Lower leg skin (tissue), 4 donors: ENCODE data around the gene ABHD1. TPM values are rescaled to one million over a fixed set of nuclear protein-coding genes. Genes with fewer than 3 reads are reported as not detected.

ENCODE experiments used
- DNase-seq, 2 donors: peaks; one replicate each; pipeline ENCODE4 v3.0.0-alpha.2; 2019; ENCODE audit warnings: low spot score in 2 of 2
- H3K4me3 ChIP-seq: fragments of 200-600 bp; sonication (generic); 2 replicates; pipeline ENCODE4 v1.5.1; 2017; ENCODE audit warnings: mild to moderate bottlenecking, low read depth; ENCODE audit not compliant: poor library complexity, severe bottlenecking
- CTCF ChIP-seq, 3 donors: fragments of 450-650 bp; IDR thresholded peaks; one replicate each; pipeline ENCODE4 v1.5.1; 2016; ENCODE audit warnings: antibody characterized with exemption in 3 of 3, mild to moderate bottlenecking in 3 of 3, moderate library complexity in 2 of 3
- POLR2A ChIP-seq, 2 donors: fragments of 450-650 bp; IDR thresholded peaks; one replicate each; pipeline ENCODE4 v1.6.1; 2016 to 2017; ENCODE audit warnings: antibody characterized with exemption in 2 of 2, mild to moderate bottlenecking in 1 of 2, moderate library complexity in 1 of 2
- WGBS, 2 donors: methylation state at CpG; one replicate each; pipeline ENCODE4 v1.1.5; 2018; 5-methylcytosine and 5-hydroxymethylcytosine counted together
- intact Hi-C: fragments of 100-400 bp; cut with DNase I; formaldehyde crosslinking; loops from one replicate; pipeline ENCODE4 v1.15.0; 2023; ENCODE audit warnings: low total_unique reads
- total RNA-seq, 4 donors: library from RNA; depleted of rRNA; stranded (reverse); fragments of >200 nt; gene quantifications; one replicate each; pipeline ENCODE4 v1.1.0, GENCODE V29; 2016

ABHD1 gene
- total RNA-seq, 4 donors from 2014 or later, result 0.57 to 0.94 TPM; not detected in 2

- WGBS, 2 donors, result 76 to 80% methylated on average over 2 of the region's 2 CpGs
- intact Hi-C loops, result no loop called here
- TF ChIP-seq POLR2A (IDR thresholded peaks at IDR 0.05), result no peak
- no peak for TF ChIP-seq CTCF (IDR thresholded peaks at IDR 0.05)
- DNase-seq, result no peak
- H3K4me3 ChIP-seq, result no peak overlapping the region
Measured at GRCh38 chr2:27145682-27146081, 22.1 kb downstream of the ABHD1 start.

- WGBS, 2 donors, result 92% methylated on average over 8 of the region's 8 CpGs
- H3K4me3 ChIP-seq, result no peak overlapping the region
- intact Hi-C loops, result no loop called here
- TF ChIP-seq CTCF (IDR thresholded peaks at IDR 0.05) (no peak), POLR2A (IDR thresholded peaks at IDR 0.05) (no peak)
- no peak for DNase-seq
Measured at GRCh38 chr2:27147935-27148334, 24.3 kb downstream of the ABHD1 start.

- no peak for DNase-seq
- intact Hi-C loops, result no loop called here
- 72 to 75% methylated on average over 9 to 12 of the region's 12 CpGs for WGBS, 2 donors
- H3K4me3 ChIP-seq, result no peak within 1 kb of the TSS
- no peak for TF ChIP-seq POLR2A (IDR thresholded peaks at IDR 0.05)
- no peak for TF ChIP-seq CTCF (IDR thresholded peaks at IDR 0.05)
Measured at GRCh38 chr2:27148801-27149439, 25.3 kb downstream of the ABHD1 start, which contains the start of gene TCF23. TSS of gene TCF23 (plus strand) at chr2:27149004. CDS start at chr2:27149134, 130 bp downstream.

- DNase-seq, result peak in 1 of 2 donors; percentile 50
- 92 to 93% methylated on average over 29 of the region's 29 CpGs for WGBS, 2 donors
- TF ChIP-seq CTCF (IDR thresholded peaks at IDR 0.05), result no peak
- TF ChIP-seq POLR2A (IDR thresholded peaks at IDR 0.05), result no peak
- H3K4me3 ChIP-seq, result no peak overlapping the region
- intact Hi-C loops, result no loop called here
Measured at GRCh38 chr2:27149570-27150405, 26.2 kb downstream of the ABHD1 start.

GRCh38 chr2:27150639-27151230, 27.1 kb downstream of the ABHD1 start:
- H3K4me3 ChIP-seq, result no peak overlapping the region
- WGBS, 2 donors, result 83 to 87% methylated on average over 8 of the region's 8 CpGs
- no peak for TF ChIP-seq CTCF (IDR thresholded peaks at IDR 0.05)
- no peak for TF ChIP-seq POLR2A (IDR thresholded peaks at IDR 0.05)
- intact Hi-C loops, result no loop called here
- no peak for DNase-seq
